Measurements from ENCODE around the gene PRPH. TPM values are rescaled to one million over a fixed set of nuclear protein-coding genes. Genes with fewer than 3 reads are reported as not detected.
A peak's percentile ranks its signal among the peaks of the same experiment; 100 is the strongest.

Gene PRPH
- total and polyA plus RNA-seq, 9 of the 15 experiments (the other 6 are each of a cell fraction or from before 2014, with no cell fraction given), result 0.27 to 1.9 (median 1.3) TPM; not detected in 1

DNA sequence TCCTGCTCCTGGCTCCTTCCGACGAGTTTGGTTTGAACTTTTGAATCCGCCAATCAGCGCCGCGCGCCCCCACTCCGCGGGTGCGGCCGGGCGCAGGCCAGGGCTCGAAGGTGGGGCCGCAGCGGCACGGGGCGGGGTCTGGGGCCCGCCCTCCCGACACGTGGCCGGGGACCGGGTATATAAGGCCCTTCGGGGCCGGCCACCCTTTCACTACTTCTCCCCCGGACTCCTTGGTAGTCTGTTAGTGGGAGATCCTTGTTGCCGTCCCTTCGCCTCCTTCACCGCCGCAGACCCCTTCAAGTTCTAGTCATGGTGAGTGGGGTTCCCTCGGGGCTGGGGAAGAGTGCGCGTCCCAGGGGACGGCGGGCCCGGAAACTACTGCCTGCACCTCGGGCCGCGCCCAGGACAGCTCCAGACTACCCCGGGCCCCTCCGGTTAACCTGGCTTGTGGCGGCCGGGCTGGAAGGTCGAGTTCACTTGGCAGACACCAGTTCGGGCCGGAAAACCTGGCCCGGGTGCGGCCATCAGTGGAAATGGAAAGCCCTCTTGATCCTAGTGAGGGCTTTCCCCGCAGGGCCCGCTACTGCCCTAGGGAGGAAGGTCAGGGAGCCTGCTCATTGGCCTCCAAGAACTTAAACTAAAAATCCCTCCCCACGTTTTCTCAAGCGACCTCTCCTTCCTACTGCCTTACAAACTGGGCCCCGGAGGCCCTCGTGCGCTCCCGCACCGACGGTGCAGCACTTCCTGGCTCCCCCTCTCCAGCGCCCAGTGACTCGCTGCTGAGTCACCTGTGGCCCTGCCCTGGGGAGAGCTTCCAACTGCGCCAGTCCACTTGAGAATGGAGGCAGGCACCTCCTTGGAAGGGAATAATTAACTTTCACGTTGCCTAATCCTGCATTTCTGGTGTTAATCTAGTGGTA is 29.8 kb upstream of the PRPH start, which contains the start of gene TUBA1C (continued):
- TF ChIP-seq ZNF609 (CRISPR knock-in tag; IDR thresholded peaks at IDR 0.05; ENCODE audit: borderline replicate concordance), result peak; percentile 84
- TF ChIP-seq CHD2 (IDR thresholded peaks at IDR 0.05; ENCODE audit: low read depth, low read length), result 0 out of 2 replicates have a peak, but pooled peaks have one; percentile 53
- TF ChIP-seq HNRNPK (IDR thresholded peaks at IDR 0.05; ENCODE audit: low read depth, low read length, poor library complexity, severe bottlenecking), result peak; percentile 98
- TF ChIP-seq SMARCC2 (IDR thresholded peaks at IDR 0.05; ENCODE audit: low read depth), result 0 out of 2 replicates have a peak, but pooled peaks have one; percentile 28
- TF ChIP-seq NR3C1 (CRISPR knock-in tag; IDR thresholded peaks at IDR 0.05), result 0 out of 2 replicates have a peak, but pooled peaks have one; percentile 37
- TF ChIP-seq CBX1 (IDR thresholded peaks at IDR 0.05; ENCODE audit: low read depth), result peak; percentile 94; the same call in 1 of the 2 replicates
- no peak for TF ChIP-seq FOXA1 (IDR thresholded peaks at IDR 0.05; ENCODE audit: borderline replicate concordance)
- TF ChIP-seq ELF4 (CRISPR knock-in tag; IDR thresholded peaks at IDR 0.05), result peak; percentile 32; the same call in 1 of the 2 replicates
- TF ChIP-seq ERF (CRISPR knock-in tag; IDR thresholded peaks at IDR 0.05), result no peak; the same call in 1 of the 2 replicates
- TF ChIP-seq, protein P1, sequence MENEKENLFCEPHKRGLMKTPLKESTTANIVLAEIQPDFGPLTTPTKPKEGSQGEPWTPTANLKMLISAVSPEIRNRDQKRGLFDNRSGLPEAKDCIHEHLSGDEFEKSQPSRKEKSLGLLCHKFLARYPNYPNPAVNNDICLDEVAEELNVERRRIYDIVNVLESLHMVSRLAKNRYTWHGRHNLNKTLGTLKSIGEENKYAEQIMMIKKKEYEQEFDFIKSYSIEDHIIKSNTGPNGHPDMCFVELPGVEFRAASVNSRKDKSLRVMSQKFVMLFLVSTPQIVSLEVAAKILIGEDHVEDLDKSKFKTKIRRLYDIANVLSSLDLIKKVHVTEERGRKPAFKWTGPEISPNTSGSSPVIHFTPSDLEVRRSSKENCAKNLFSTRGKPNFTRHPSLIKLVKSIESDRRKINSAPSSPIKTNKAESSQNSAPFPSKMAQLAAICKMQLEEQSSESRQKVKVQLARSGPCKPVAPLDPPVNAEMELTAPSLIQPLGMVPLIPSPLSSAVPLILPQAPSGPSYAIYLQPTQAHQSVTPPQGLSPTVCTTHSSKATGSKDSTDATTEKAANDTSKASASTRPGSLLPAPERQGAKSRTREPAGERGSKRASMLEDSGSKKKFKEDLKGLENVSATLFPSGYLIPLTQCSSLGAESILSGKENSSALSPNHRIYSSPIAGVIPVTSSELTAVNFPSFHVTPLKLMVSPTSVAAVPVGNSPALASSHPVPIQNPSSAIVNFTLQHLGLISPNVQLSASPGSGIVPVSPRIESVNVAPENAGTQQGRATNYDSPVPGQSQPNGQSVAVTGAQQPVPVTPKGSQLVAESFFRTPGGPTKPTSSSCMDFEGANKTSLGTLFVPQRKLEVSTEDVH (IDR thresholded peaks at IDR 0.05; ENCODE audit: low read depth, partially characterized antibody), result no peak
- TF ChIP-seq ZNF436 (CRISPR knock-in tag; IDR thresholded peaks at IDR 0.05), result peak; percentile 60; the same call in 1 of the 2 replicates
- no peak for TF ChIP-seq FOXJ3 (CRISPR knock-in tag; IDR thresholded peaks at IDR 0.05)
- TF ChIP-seq ZC3H8 (IDR thresholded peaks at IDR 0.05), result no peak
- TF ChIP-seq NONO (IDR thresholded peaks at IDR 0.05; ENCODE audit: low read depth in 2 of 2, low read length in 1 of 2), result peak in 1 of 2 experiments; percentile 74; a peak in 3 of 4 replicates
- TF ChIP-seq, protein P2, sequence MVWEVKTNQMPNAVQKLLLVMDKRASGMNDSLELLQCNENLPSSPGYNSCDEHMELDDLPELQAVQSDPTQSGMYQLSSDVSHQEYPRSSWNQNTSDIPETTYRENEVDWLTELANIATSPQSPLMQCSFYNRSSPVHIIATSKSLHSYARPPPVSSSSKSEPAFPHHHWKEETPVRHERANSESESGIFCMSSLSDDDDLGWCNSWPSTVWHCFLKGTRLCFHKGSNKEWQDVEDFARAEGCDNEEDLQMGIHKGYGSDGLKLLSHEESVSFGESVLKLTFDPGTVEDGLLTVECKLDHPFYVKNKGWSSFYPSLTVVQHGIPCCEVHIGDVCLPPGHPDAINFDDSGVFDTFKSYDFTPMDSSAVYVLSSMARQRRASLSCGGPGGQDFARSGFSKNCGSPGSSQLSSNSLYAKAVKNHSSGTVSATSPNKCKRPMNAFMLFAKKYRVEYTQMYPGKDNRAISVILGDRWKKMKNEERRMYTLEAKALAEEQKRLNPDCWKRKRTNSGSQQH (CRISPR knock-in tag; IDR thresholded peaks at IDR 0.05), result no peak
- peak; percentile 73; the same call in 1 of the 2 replicates for TF ChIP-seq ZNF12 (CRISPR knock-in tag; IDR thresholded peaks at IDR 0.05)

All from K562 (cell line).